ENCODE results near the gene EXOSC9. TPM values are rescaled to one million over a fixed set of nuclear protein-coding genes. Genes with fewer than 3 reads are reported as not detected.

Gene EXOSC9
- total RNA-seq, 2 donors from 2014 or later, result 10.6 to 14.2 TPM

DNA sequence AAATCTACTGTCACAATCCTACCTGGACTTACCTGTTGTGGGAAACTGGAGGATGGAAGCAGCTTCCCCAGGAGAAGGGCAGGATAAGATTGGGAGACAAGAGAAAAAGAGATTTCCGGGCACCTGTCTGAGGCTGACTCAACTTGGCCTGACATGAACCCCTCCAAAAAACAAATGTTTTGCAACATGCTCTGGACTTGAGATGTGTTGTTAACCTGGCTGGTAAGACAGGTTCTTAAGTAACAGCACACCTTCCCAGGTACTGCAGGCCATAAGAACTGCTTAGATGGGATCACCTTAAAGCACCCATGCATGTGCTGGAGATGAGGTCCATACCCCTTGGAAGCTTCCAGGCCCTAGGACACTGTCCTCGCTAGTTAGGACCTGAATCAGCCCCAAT, 31.8 kb upstream of the EXOSC9 start:
- TF ChIP-seq, protein P1, sequence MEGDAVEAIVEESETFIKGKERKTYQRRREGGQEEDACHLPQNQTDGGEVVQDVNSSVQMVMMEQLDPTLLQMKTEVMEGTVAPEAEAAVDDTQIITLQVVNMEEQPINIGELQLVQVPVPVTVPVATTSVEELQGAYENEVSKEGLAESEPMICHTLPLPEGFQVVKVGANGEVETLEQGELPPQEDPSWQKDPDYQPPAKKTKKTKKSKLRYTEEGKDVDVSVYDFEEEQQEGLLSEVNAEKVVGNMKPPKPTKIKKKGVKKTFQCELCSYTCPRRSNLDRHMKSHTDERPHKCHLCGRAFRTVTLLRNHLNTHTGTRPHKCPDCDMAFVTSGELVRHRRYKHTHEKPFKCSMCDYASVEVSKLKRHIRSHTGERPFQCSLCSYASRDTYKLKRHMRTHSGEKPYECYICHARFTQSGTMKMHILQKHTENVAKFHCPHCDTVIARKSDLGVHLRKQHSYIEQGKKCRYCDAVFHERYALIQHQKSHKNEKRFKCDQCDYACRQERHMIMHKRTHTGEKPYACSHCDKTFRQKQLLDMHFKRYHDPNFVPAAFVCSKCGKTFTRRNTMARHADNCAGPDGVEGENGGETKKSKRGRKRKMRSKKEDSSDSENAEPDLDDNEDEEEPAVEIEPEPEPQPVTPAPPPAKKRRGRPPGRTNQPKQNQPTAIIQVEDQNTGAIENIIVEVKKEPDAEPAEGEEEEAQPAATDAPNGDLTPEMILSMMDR (IDR thresholded peaks at IDR 0.05), result no peak
- no peak for TF ChIP-seq POLR2A (IDR thresholded peaks at IDR 0.05)
- H3K9me3 ChIP-seq, result no peaks in the 10 kb centered on the region
- H3K4me3 ChIP-seq, result no peak overlapping the region
- peaks cover 0 to 11% of the 10 kb centered on the region in 2 donors for H3K27me3 ChIP-seq
- H3K36me3 ChIP-seq (replicated peaks in 1 of 2; ENCODE audit: insufficient read depth in 1 of 2, low read depth in 2 of 2), result no peaks in the 10 kb centered on the region
- 75 to 87% methylated on average over 2 of the region's 2 CpGs for WGBS, 2 donors
- H3K27ac ChIP-seq, result no peak overlapping the region
- DNase-seq, result no peak
- intact Hi-C loops (cut with DNase I), result no loop called here
- no peak for ATAC-seq
- peaks cover 12% of the 10 kb centered on the region for H3K4me1 ChIP-seq

DNA sequence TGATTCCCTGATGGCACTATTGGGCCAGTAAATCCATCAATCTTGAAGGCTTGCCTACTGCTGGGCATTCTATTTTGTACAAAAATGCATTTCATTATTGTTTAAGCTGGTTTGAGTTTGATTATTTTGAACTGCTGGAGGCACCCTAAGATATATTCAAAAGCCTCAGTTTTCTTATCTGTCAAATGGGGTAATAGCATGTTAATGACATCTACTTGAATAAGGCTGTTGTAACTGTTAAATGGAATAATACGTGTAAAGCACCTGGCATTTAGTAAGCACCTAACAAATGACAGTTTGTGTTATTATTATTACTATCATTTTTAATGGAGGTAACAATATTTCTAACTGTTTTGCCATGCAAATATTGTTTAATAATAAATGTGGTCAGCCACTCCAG, 29.3 kb upstream of the EXOSC9 start:
- DNase-seq (no peak), ATAC-seq (no peak)
- 61 to 76% methylated on average over 1 of the region's 1 CpG for WGBS, 2 donors
- Histone ChIP-seq H3K27ac (no peak overlapping the region), H3K4me1 (no peaks in the 10 kb centered on the region), H3K4me3 (no peak overlapping the region), H3K9me3 (no peaks in the 10 kb centered on the region), H3K27me3 (no peaks in the 10 kb centered on the region), H3K36me3 (replicated peaks in 1 of 2; ENCODE audit: insufficient read depth in 1 of 2, low read depth in 2 of 2) (no peaks in the 10 kb centered on the region)
- TF ChIP-seq, protein P1 (IDR thresholded peaks at IDR 0.05), result no peak
- no peak for TF ChIP-seq POLR2A (IDR thresholded peaks at IDR 0.05)
- intact Hi-C loops (cut with DNase I), result no loop called here

DNA sequence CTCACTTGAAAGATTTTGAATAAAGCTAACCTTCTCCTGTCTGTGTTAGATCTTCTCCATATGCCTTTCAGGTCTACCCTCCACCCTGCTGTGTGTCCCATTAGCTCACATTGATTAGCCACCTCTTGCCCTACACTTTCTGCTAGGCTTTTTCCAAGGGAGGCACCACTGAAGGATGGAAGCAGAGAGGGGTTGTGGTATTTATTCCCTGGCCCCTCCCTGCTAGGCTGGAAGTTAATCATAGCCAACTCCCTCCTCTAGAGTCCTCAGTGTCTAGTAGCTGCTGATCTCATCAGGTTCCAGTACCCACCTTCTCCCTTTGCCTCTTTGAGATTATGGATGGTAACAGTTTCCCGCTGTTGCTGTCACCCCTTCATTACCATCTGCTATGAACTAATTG, 27.2 kb upstream of the EXOSC9 start:
- no peak for TF ChIP-seq POLR2A (IDR thresholded peaks at IDR 0.05)
- DNase-seq (no peak), ATAC-seq (no peak)
- intact Hi-C loops (cut with DNase I), result no loop called here
- no peak overlapping the region for H3K27ac ChIP-seq
- WGBS, 2 donors, result 84 to 86% methylated on average over 1 of the region's 1 CpG
- no peaks in the 10 kb centered on the region for H3K4me1 ChIP-seq
- no peaks in the 10 kb centered on the region for H3K9me3 ChIP-seq
- no peaks in the 10 kb centered on the region for H3K27me3 ChIP-seq
- H3K36me3 ChIP-seq (replicated peaks in 1 of 2; ENCODE audit: insufficient read depth in 1 of 2, low read depth in 2 of 2), result no peaks in the 10 kb centered on the region
- no peak overlapping the region for H3K4me3 ChIP-seq

DNA sequence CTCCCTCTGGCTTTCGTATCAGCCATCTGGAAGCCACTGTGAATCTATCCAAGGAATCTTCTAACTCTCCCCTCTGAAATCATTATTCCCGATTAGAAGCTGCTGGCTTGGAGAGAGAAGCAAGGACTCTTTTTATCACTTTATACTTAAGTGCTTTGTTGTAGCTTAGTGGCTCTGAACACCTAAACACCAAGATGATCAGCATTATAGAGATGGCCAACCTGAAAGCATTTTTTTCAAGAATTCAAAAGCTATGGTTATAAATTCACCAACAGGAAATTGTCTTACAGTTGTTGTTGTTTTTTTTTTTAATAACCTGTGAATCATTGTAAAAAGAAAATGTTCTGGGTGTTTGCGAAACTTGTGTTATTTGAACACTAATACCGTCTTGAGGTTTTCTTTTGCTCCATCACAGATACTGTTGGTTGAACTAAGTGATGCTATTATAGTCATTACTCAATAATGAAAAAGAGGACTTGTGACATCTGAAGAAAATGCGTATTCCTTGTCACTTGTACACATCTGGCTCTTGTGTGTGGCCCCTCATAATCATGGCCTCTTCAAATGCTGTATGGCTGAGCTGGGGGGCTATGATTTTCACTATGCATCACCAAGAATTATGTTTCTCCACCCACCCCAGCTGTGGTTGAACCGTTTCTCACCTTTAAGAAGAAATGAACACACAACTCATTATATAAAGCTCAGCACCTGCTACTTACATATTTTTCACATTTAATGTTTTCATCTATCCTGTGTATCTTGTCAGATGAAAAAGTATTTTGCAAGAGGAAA, 24.3 kb upstream of the EXOSC9 start:
- Histone ChIP-seq H3K27ac (no peak overlapping the region), H3K36me3 (replicated peaks in 1 of 2; ENCODE audit: insufficient read depth in 1 of 2, low read depth in 2 of 2) (no peaks in the 10 kb centered on the region), H3K9me3 (no peaks in the 10 kb centered on the region), H3K4me1 (no peaks in the 10 kb centered on the region), H3K4me3 (no peak overlapping the region), H3K27me3 (no peaks in the 10 kb centered on the region)
- DNase-seq (no peak), ATAC-seq (no peak)
- TF ChIP-seq, protein P1 (IDR thresholded peaks at IDR 0.05), result no peak
- no peak for TF ChIP-seq POLR2A (IDR thresholded peaks at IDR 0.05)
- 59 to 63% methylated on average over 6 of the region's 6 CpGs for WGBS, 2 donors
- intact Hi-C loops (cut with DNase I), result no loop called here

DNA sequence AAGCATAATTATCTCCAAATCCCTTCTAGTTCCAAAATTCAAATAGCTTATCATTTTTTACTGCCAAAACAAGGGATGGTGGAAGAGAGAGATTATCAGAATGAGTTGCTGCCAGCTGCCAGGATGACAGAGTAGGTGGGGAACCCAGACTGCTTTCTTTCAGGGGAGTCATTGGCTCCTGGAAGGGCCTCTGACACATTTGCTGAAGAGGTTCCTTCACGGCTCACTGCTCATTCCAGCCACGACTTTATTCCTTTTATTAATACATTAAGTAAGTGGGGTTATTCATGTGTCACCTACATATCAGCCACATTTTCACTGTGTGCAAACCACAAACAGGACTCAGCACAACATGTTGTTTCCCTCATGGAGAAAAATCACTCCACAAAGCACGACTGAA, 23.5 kb upstream of the EXOSC9 start:
- intact Hi-C loops (cut with DNase I), result no loop called here
- WGBS, 2 donors, result 24 to 26% methylated on average over 3 of the region's 3 CpGs
- Histone ChIP-seq H3K27me3 (no peaks in the 10 kb centered on the region), H3K27ac (no peak overlapping the region), H3K4me1 (no peaks in the 10 kb centered on the region), H3K36me3 (replicated peaks in 1 of 2; ENCODE audit: insufficient read depth in 1 of 2, low read depth in 2 of 2) (no peaks in the 10 kb centered on the region), H3K9me3 (no peaks in the 10 kb centered on the region), H3K4me3 (no peak overlapping the region)
- TF ChIP-seq POLR2A (IDR thresholded peaks at IDR 0.05), result no peak
- TF ChIP-seq, protein P1 (IDR thresholded peaks at IDR 0.05), result no peak
- no peak for ATAC-seq
- no peak for DNase-seq
